ENCODE measurements around the gene BAHD1.

The BAHD1 gene

GRCh38 chr15:40446144-40446543, 5.4 kb downstream of the BAHD1 start:
- DNase-seq = no peak

- DNase-seq = no peak
Observed at GRCh38 chr15:40448354-40448753, 7.6 kb downstream of the BAHD1 start.

- DNase-seq = no peak
Observed at GRCh38 chr15:40449275-40449674, 8.5 kb downstream of the BAHD1 start.

GRCh38 chr15:40450047-40450446, 9.3 kb downstream of the BAHD1 start:
- no peak for DNase-seq

GRCh38 chr15:40451527-40452158, 10.9 kb downstream of the BAHD1 start:
- no peak for DNase-seq

- DNase-seq = no peak
Observed at GRCh38 chr15:40452296-40453090, 11.7 kb downstream of the BAHD1 start.

- peak; percentile 39 for DNase-seq
Observed at GRCh38 chr15:40453941-40454340, 13.2 kb downstream of the BAHD1 start.

GRCh38 chr15:40454904-40455391, 14.2 kb downstream of the BAHD1 start:
- DNase-seq = no peak

- no peak for DNase-seq
Observed at GRCh38 chr15:40456299-40456712, 15.6 kb downstream of the BAHD1 start.

GRCh38 chr15:40456738-40457137, 16.0 kb downstream of the BAHD1 start:
- DNase-seq = no peak

- DNase-seq = no peak
Observed at GRCh38 chr15:40458495-40459371, 18.0 kb downstream of the BAHD1 start.

GRCh38 chr15:40459391-40460015, 18.8 kb downstream of the BAHD1 start:
- DNase-seq = no peak

- DNase-seq = no peak
Observed at GRCh38 chr15:40460404-40460803, 19.7 kb downstream of the BAHD1 start.

GRCh38 chr15:40461958-40462357, 21.2 kb downstream of the BAHD1 start:
- no peak for DNase-seq

GRCh38 chr15:40463279-40463678, 22.5 kb downstream of the BAHD1 start:
- DNase-seq = no peak

- DNase-seq = no peak
Observed at GRCh38 chr15:40463886-40464545, 23.3 kb downstream of the BAHD1 start.

- DNase-seq = no peak
Observed at GRCh38 chr15:40464595-40465185, 23.9 kb downstream of the BAHD1 start.

GRCh38 chr15:40465939-40466338, 25.2 kb downstream of the BAHD1 start:
- no peak for DNase-seq

GRCh38 chr15:40466426-40467260, 25.9 kb downstream of the BAHD1 start:
- no peak for DNase-seq

- DNase-seq = no peak
Observed at GRCh38 chr15:40467261-40467615, 26.5 kb downstream of the BAHD1 start.

- DNase-seq = no peak
Observed at GRCh38 chr15:40468898-40469331, 28.2 kb downstream of the BAHD1 start.

Data from activated CD4-positive, alpha-beta T cell treated with anti-CD3 and anti-CD28 coated beads, Interleukin-10, Interleukin-2, amounts not matched to agents 100 ng/mL and 50 ng/mL, durations not matched to agents 16 hours and 8 hours (primary cell).